Measurements from ENCODE around the gene CCNE1. TPM values are rescaled to one million over a fixed set of nuclear protein-coding genes. Genes with fewer than 3 reads are reported as not detected.

Gene CCNE1
- total and polyA plus RNA-seq, 2 experiments from 2014 or later: 26.1 to 38.3 TPM

GRCh38 chr19:29773141-29773540, 38.6 kb upstream of the CCNE1 start:
- Mint-ChIP-seq H3K4me3 (no peak overlapping the region), H3K36me3 (ENCODE audit: low read depth) (no peaks in the 10 kb centered on the region), H3K4me1 (peaks cover 16% of the 10 kb centered on the region), H3K9me3 (no peaks in the 10 kb centered on the region), H3K27ac (no peak overlapping the region), H3K27me3 (ENCODE audit: insufficient read depth, low read depth, poor library complexity) (peaks cover 16% of the 10 kb centered on the region)
- no peak overlapping the region for H3K4me2 ChIP-seq
- H3K27ac ChIP-seq (ENCODE audit: low read depth): no peak overlapping the region
- H3K36me3 ChIP-seq (ENCODE audit: insufficient read depth): no peaks in the 10 kb centered on the region
- H4K20me1 ChIP-seq (replicated peaks; ENCODE audit: insufficient read depth): no peaks in the 10 kb centered on the region
- TF ChIP-seq EZH2 (IDR thresholded peaks at IDR 0.05; ENCODE audit: low read depth, unreplicated experiment) (no peak), POLR2AphosphoS5 (IDR thresholded peaks at IDR 0.05; ENCODE audit: low read depth) (no peak), EZH2phosphoT487 (IDR thresholded peaks at IDR 0.05; ENCODE audit: unreplicated experiment) (no peak), NANOG (IDR thresholded peaks at IDR 0.05; ENCODE audit: borderline replicate concordance) (no peak), ZNF114 (CRISPR knock-in tag; IDR thresholded peaks at IDR 0.05) (no peak), CREB1 (CRISPR knock-in tag; IDR thresholded peaks at IDR 0.05; ENCODE audit: low read depth) (no peak), ZNF462 (CRISPR knock-in tag; IDR thresholded peaks at IDR 0.05) (no peak), STAT1 (IDR thresholded peaks at IDR 0.05; ENCODE audit: unreplicated experiment) (no peak), ZNF331 (CRISPR knock-in tag; IDR thresholded peaks at IDR 0.05; ENCODE audit: low read depth) (no peak), JUNB (IDR thresholded peaks at IDR 0.05; ENCODE audit: unreplicated experiment) (no peak)
- TF ChIP-seq, protein P1, sequence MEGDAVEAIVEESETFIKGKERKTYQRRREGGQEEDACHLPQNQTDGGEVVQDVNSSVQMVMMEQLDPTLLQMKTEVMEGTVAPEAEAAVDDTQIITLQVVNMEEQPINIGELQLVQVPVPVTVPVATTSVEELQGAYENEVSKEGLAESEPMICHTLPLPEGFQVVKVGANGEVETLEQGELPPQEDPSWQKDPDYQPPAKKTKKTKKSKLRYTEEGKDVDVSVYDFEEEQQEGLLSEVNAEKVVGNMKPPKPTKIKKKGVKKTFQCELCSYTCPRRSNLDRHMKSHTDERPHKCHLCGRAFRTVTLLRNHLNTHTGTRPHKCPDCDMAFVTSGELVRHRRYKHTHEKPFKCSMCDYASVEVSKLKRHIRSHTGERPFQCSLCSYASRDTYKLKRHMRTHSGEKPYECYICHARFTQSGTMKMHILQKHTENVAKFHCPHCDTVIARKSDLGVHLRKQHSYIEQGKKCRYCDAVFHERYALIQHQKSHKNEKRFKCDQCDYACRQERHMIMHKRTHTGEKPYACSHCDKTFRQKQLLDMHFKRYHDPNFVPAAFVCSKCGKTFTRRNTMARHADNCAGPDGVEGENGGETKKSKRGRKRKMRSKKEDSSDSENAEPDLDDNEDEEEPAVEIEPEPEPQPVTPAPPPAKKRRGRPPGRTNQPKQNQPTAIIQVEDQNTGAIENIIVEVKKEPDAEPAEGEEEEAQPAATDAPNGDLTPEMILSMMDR (conservative IDR thresholded peaks at IDR 0.05; ENCODE audit: low read depth in 2 of 2): no peak
- TF ChIP-seq, protein P2, sequence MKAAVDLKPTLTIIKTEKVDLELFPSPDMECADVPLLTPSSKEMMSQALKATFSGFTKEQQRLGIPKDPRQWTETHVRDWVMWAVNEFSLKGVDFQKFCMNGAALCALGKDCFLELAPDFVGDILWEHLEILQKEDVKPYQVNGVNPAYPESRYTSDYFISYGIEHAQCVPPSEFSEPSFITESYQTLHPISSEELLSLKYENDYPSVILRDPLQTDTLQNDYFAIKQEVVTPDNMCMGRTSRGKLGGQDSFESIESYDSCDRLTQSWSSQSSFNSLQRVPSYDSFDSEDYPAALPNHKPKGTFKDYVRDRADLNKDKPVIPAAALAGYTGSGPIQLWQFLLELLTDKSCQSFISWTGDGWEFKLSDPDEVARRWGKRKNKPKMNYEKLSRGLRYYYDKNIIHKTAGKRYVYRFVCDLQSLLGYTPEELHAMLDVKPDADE (IDR thresholded peaks at IDR 0.05): no peak
- TF ChIP-seq, protein P3, sequence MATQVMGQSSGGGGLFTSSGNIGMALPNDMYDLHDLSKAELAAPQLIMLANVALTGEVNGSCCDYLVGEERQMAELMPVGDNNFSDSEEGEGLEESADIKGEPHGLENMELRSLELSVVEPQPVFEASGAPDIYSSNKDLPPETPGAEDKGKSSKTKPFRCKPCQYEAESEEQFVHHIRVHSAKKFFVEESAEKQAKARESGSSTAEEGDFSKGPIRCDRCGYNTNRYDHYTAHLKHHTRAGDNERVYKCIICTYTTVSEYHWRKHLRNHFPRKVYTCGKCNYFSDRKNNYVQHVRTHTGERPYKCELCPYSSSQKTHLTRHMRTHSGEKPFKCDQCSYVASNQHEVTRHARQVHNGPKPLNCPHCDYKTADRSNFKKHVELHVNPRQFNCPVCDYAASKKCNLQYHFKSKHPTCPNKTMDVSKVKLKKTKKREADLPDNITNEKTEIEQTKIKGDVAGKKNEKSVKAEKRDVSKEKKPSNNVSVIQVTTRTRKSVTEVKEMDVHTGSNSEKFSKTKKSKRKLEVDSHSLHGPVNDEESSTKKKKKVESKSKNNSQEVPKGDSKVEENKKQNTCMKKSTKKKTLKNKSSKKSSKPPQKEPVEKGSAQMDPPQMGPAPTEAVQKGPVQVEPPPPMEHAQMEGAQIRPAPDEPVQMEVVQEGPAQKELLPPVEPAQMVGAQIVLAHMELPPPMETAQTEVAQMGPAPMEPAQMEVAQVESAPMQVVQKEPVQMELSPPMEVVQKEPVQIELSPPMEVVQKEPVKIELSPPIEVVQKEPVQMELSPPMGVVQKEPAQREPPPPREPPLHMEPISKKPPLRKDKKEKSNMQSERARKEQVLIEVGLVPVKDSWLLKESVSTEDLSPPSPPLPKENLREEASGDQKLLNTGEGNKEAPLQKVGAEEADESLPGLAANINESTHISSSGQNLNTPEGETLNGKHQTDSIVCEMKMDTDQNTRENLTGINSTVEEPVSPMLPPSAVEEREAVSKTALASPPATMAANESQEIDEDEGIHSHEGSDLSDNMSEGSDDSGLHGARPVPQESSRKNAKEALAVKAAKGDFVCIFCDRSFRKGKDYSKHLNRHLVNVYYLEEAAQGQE (IDR thresholded peaks at IDR 0.05; ENCODE audit: unreplicated experiment): no peak
- no peaks in the 10 kb centered on the region for H3K27me3 ChIP-seq (ENCODE audit: insufficient read depth)
- H2AFZ ChIP-seq: no peak overlapping the region
- DNase-seq (ENCODE audit: low spot score) (no peak), ATAC-seq (no peak)
- no peaks in the 10 kb centered on the region for H3K9me2 ChIP-seq (ENCODE audit: insufficient read depth)
- H3K4me1 ChIP-seq (ENCODE audit: insufficient read depth): no peaks in the 10 kb centered on the region
- no peaks in the 10 kb centered on the region for H3F3A ChIP-seq (replicated peaks; ENCODE audit: low read depth)
- no peak overlapping the region for H3K4me3 ChIP-seq
- no peaks in the 10 kb centered on the region for H3K79me2 ChIP-seq (replicated peaks; ENCODE audit: insufficient read depth)
